Spleen (tissue), 7 donors: ENCODE measurements around the gene ATP4A.

Experiments used
- CTCF ChIP-seq, 11 experiments: fragments of 200-600 bp in 7 of 11; fragments of 450-650 bp in 4 of 11; sonication (generic) in 4 of 11; IDR thresholded peaks in 8 of 11; conservative IDR thresholded peaks in 3 of 11; 1 replicate in 7 of 11; 2 replicates in 4 of 11; pipeline versions ENCODE4 v1.4.0 to v1.8.0; 2016 to 2021; ENCODE audit warnings: antibody characterized with exemption in 11 of 11, inconsistent platforms in 4 of 11, mild to moderate bottlenecking in 1 of 11
- POLR2A ChIP-seq, 3 donors: fragments of 450-650 bp; IDR thresholded peaks; one replicate each; pipeline ENCODE4 v1.5.1; 2017; ENCODE audit warnings: antibody characterized with exemption in 3 of 3, mild to moderate bottlenecking in 1 of 3
- POLR2AphosphoS5 ChIP-seq, 3 donors: sonication (generic); formaldehyde crosslinking; IDR thresholded peaks; one replicate each; pipeline ENCODE4 v1.5.1; 2017; ENCODE audit warnings: antibody characterized with exemption in 3 of 3
- donor health status: DM: no; HTN: no; CAD: no; lungs with moderate emphysema.
- donor health status: DM: no; HTN: no; CAD: no.
- donor health status: DM: no; HTN: no; CAD: no.

GRCh38 chr19:35529241-35530218 lies 33.9 kb downstream of the ATP4A start:
- TF ChIP-seq CTCF (IDR thresholded peaks at IDR 0.05 in 8 of 11, conservative IDR thresholded peaks at IDR 0.05 in 3 of 11), result no peak
- TF ChIP-seq POLR2A (IDR thresholded peaks at IDR 0.05), result no peak
- no peak for TF ChIP-seq POLR2AphosphoS5 (IDR thresholded peaks at IDR 0.05)
